Measurements from ENCODE around the gene PPP2R5D.

Gene PPP2R5D

DNA sequence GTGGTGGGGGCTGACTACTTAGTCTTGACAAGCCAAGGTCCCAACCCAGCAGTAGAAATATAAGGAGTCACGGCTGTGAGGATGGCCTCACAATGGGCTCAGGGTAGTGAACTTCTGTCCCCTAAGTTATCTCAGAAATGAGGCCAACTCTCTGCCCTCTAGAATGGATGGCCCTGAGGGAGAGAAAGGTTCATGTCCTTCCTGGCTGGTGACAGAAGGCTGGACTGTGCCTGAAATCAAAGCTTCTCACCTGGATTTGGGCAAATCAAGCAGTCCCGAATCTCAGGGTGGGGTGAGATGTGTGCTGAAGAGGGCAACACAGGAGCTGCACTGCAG lies 49.8 kb downstream of the PPP2R5D start:
- TF ChIP-seq, protein P1, sequence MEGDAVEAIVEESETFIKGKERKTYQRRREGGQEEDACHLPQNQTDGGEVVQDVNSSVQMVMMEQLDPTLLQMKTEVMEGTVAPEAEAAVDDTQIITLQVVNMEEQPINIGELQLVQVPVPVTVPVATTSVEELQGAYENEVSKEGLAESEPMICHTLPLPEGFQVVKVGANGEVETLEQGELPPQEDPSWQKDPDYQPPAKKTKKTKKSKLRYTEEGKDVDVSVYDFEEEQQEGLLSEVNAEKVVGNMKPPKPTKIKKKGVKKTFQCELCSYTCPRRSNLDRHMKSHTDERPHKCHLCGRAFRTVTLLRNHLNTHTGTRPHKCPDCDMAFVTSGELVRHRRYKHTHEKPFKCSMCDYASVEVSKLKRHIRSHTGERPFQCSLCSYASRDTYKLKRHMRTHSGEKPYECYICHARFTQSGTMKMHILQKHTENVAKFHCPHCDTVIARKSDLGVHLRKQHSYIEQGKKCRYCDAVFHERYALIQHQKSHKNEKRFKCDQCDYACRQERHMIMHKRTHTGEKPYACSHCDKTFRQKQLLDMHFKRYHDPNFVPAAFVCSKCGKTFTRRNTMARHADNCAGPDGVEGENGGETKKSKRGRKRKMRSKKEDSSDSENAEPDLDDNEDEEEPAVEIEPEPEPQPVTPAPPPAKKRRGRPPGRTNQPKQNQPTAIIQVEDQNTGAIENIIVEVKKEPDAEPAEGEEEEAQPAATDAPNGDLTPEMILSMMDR (IDR thresholded peaks at IDR 0.05; ENCODE audit: control insufficient read depth, extremely low read depth, insufficient read depth) = no peak
- no peak for DNase-seq (ENCODE audit: low read depth)
- H3K4me3 ChIP-seq (ENCODE audit: low read depth, low read length) = no peak overlapping the region

DNA sequence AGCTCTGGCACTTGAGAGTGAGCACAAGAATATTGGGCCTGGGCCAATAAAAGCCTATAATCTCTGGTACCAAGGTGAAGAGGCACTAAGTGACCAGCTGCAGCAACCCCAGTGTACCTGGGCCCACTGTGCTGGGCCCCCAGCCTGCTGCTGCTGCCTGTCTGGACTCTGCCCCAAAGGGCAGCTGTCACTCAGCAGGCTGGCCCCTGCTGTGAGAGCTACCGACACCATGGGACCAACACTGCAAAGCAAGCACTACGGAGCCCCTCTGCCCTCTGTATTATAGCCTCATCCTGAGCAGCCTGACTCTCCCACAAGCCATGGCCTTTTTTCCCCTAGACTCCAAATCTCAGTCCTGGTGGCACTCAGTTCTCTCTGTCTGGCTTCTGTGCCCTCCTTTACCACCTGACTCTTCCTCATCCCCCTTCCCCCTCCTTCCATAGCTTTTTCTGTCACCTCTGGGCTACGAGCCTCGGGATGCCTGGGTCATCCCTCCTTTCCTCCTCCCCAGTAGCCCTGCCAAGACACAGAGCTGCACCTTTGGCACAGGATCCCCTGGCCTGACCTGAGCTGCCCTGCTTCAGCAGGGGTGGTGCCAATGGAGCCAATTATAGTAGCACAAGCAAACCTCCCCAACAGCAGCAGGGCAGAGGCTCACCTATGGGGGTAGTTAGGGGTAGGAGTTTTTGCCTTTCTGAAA lies 51.3 kb downstream of the PPP2R5D start:
- no peak overlapping the region for H3K4me3 ChIP-seq (ENCODE audit: low read depth, low read length)
- TF ChIP-seq, protein P1 (IDR thresholded peaks at IDR 0.05; ENCODE audit: control insufficient read depth, extremely low read depth, insufficient read depth) = no peak
- no peak for DNase-seq (ENCODE audit: low read depth)

DNA sequence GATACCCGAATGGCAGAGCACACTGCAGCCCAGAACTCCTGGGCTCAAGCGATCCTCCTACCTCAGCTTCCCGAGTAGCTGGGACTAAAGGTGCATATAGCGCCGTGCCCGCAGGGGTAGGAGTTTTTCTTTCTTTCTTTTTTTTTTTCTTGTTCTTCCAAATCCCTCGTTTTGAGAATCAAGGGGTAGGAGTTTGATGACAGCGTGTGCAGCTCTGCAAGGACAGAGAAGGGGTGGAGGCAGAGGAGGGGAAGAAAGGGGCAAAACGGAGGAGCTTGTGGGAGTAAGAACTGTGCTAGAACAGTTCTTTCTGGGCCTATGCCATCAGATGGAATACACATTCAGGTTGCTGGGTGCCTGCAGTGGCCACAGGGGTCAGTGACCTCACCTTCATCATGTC lies 52.3 kb downstream of the PPP2R5D start:
- no peak overlapping the region for H3K4me3 ChIP-seq (ENCODE audit: low read depth, low read length)
- TF ChIP-seq, protein P1 (IDR thresholded peaks at IDR 0.05; ENCODE audit: control insufficient read depth, extremely low read depth, insufficient read depth) = no peak
- DNase-seq (ENCODE audit: low read depth) = no peak

DNA sequence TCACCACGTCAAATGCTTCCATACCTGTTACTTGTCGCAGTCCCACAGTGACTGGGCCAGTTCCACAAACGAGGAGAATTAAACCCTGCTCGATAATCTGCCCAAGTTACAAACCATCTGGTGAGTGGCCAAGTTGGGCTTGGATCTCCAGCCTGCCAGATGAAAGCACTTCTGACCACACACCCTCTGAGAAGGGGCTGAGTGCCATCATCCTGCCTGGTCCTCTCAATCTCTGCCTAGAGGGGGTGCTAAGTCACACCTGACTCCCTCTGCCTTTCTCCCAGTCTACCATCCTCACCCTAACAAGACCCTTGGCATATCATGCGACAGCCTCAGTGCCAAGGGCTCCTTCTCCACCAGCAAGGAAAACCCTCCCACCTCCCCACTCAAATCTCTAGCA lies 52.8 kb downstream of the PPP2R5D start:
- H3K4me3 ChIP-seq (ENCODE audit: low read depth, low read length) = no peak overlapping the region
- TF ChIP-seq, protein P1 (IDR thresholded peaks at IDR 0.05; ENCODE audit: control insufficient read depth, extremely low read depth, insufficient read depth) = no peak
- DNase-seq (ENCODE audit: low read depth) = no peak

DNA sequence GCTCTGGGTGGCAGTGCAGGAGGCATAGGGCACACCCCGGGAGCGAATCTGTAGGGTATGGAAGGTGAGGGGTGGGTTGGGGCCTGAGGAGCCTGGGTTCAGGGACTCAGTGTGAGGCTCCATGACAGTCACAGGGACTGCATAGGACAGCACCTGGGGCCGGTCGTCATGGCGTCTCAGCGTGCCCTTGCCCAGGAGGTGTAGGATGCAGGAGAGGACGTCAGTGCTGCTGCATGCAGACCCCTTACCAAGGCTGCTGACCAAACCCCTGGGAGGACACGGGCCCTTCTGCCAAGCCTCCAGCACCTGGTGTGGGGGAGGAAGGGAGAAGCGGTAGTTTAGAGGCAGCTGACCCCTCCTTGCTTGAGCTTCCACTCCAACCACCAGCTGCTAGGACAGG lies 53.3 kb downstream of the PPP2R5D start:
- DNase-seq (ENCODE audit: low read depth) = no peak
- TF ChIP-seq, protein P1 (IDR thresholded peaks at IDR 0.05; ENCODE audit: control insufficient read depth, extremely low read depth, insufficient read depth) = no peak
- no peak overlapping the region for H3K4me3 ChIP-seq (ENCODE audit: low read depth, low read length)

DNA sequence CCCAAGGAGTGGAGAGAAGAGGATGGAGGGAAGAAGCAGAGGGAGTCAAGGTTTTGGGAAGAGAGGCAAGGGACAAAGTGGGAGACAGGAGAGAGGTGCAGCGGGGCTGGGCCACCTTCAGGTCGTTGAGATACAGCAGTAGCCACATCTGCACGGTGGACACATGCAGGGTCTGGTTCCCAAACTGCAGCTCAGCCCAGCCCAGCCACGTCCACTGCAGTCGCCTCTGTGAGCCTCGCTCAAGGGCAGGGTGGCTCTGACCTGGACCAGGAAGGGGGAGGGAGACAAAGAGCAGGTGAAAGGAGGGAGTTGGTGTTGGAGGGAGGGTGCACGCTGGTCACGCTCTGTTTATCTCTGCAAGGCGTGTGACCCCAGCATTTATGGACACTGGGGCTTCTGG lies 54.4 kb downstream of the PPP2R5D start:
- H3K4me3 ChIP-seq (ENCODE audit: low read depth, low read length) = no peak overlapping the region
- TF ChIP-seq, protein P1 (IDR thresholded peaks at IDR 0.05; ENCODE audit: control insufficient read depth, extremely low read depth, insufficient read depth) = no peak
- no peak for DNase-seq (ENCODE audit: low read depth)
